Placental epithelial cell (primary cell): Measurements from ENCODE around the gene VAMP4. TPM values are rescaled to one million over a fixed set of nuclear protein-coding genes. Genes with fewer than 3 reads are reported as not detected.

Experiments
- small RNA-seq: library from RNA; depleted of rRNA; stranded (forward); fragments of <200 nt; gene quantifications from one replicate; pipeline ENCODE3, GENCODE V24; 2012
- total RNA-seq: library from RNA; depleted of rRNA; stranded (reverse); fragments of >200 nt; gene quantifications from 2 replicates; pipeline ENCODE4 v1.2.3, GENCODE V29; 2012

The VAMP4 gene, protein sequence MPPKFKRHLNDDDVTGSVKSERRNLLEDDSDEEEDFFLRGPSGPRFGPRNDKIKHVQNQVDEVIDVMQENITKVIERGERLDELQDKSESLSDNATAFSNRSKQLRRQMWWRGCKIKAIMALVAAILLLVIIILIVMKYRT
- total RNA-seq: 6.7 and 7.4 TPM in 2 replicates

DNA sequence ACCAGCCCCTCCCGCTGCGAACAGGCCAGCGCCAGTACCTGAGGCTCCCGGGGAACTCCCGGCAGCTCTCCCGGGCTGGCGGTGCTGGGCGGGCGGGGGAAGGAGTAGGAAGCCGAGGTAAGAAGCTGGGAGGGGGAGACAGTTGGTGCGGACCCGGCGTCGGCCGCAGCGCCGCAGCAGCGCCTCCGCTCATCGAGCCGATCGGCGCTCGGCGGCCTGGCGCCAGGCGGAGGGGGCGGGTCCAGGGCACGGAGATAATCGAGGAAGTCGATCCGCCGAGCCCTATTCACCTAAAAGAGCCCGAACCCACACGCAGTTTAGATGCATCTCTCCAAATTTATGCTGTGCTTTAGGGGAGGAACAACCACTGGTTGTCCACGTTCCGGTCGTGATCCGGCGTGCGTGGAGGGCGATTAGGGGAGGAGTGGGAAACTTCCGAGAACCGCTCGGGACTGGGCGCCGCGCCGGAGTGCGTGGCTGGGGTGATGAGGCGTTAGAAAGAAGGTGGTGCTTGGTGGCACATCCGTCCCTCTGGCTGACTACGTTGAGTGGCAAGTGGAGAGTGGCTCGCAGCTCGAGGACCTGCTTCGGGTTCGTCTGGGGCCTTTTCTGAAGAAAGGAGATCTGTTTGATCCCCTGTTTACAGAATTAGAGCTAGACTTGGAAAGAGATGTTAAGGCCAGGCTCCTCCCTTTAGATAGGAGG, at the start of gene VAMP4:
Gene VAMP4 (minus strand): TSS at position 194 of the 705 bp plus-strand sequence. CDS start 3,651 bp downstream, outside the sequence.

DNA sequence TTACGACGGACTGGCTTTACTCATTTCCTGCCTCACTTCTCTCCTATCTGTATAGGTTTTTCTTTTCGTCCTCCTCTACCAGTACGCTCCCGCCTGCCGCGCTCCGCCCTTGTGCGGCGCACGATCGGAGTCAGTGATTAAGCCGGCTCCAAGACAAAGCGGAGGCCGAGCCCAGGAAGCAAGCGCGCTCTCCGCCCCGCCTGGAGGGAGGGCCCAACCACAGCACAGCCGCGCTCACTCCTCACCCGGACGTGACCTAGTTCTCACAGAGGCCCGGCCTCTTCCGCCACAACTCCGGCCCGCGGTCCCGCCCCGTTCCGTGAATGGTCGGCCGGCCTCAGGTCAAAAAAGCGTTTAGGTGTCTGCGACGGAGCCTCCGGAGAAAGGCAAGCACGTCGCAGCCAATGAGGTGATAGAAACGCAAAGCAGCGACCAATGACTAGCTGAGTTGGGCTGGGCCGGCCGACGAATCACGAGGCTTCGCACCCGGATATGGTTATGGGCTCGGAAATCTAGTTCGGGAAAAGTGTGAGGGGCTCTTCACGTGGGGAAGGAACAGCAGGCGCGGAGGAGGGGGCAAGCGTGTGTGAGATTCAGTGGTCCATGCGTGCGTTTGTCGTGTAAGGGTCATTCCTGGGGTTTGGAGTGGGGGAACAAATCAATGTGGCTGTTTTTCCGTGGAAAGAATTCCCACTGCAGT, 39.5 kb upstream of the VAMP4 start, which contains the start of gene METTL13:
Gene METTL13 (plus strand): TSS at position 485 of the 700 bp plus-strand sequence. CDS start 308 bp downstream, outside the sequence.

DNA sequence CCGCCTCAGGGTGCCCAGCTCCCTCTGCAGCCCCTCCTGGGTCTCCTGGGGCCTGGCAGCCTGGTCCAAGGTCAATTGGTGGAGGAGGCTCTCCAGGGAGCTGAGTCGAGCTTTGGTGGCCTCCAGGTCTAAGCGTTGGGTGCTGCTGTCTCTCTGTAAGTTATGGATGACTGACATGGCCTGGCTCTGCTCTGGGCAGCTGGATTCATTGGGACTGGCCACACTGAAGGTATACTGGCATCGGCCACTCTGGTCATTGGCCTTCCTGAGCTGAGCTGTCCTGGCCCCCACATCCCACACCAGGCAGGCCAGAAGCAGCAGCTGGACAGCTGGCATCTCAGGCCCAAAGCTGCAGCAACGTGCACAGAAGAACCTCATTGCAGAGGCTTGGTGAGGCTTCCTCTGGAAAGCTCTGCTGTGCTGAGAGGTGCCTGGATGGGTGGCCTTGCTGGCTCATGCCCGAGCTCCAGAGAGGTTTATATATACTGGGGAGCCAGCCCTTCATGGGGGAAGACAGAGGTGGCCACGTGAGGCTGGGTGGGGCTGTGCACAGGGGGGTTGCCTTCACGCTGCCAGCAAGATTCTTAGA, 89.5 kb downstream of the VAMP4 start, which contains the start of gene MYOC:
Gene MYOC (minus strand): TSS at position 455 of the 589 bp plus-strand sequence. CDS start 77 bp downstream, at position 378.

Small RNA genes lying within 50 kb of the gene (small RNA-seq; reads per million reads assigned to genes)
- gene RF00601: not detected

Other genes with a start within 250 kb of the VAMP4 start
- not detected in 2 replicates for gene MYOCOS, start 119.8 kb downstream of the VAMP4 start, total RNA-seq
- not detected in 2 replicates for gene MYOC, start 89.4 kb downstream of the VAMP4 start, total RNA-seq
- 16.6 and 17.7 TPM in 2 replicates for gene METTL13, start 39.6 kb upstream of the VAMP4 start, total RNA-seq
- gene DNM3, start 99.4 kb upstream of the VAMP4 start, total RNA-seq: 2.0 TPM in 2 replicates